Measurements from ENCODE around the gene CPN1. TPM values are rescaled to one million over a fixed set of nuclear protein-coding genes. Genes with fewer than 3 reads are reported as not detected.

Gene CPN1
- total and polyA plus RNA-seq, 9 of the 15 experiments (the other 6 are each of a cell fraction or from before 2014, with no cell fraction given), result 0.15 to 0.17 TPM; not detected in 7

GRCh38 chr10:99993701-99994689 lies 87.7 kb downstream of the CPN1 start (continued):
- TF ChIP-seq RCOR1 (IDR thresholded peaks at IDR 0.05; ENCODE audit: borderline replicate concordance in 1 of 2, low read depth in 2 of 2, low read length in 2 of 2), result peak in 1 of 2 experiments; percentile 88; a peak in 2 of 4 replicates
- no peak for TF ChIP-seq ZBTB1 (CRISPR knock-in tag; IDR thresholded peaks at IDR 0.05; ENCODE audit: borderline replicate concordance, low read depth)
- no peak for TF ChIP-seq ATF1 (CRISPR knock-in tag; IDR thresholded peaks at IDR 0.05)
- TF ChIP-seq ATF1 (tag; IDR thresholded peaks at IDR 0.05), result peak; percentile 95
- no peak for TF ChIP-seq ZKSCAN1 (IDR thresholded peaks at IDR 0.05; ENCODE audit: low read depth, low read length)
- no peak for TF ChIP-seq RNF219 (CRISPR knock-in tag; IDR thresholded peaks at IDR 0.05)
- TF ChIP-seq RBBP5 (IDR thresholded peaks at IDR 0.05; ENCODE audit: borderline replicate concordance, insufficient read depth, low read length, poor library complexity, severe bottlenecking), result no peak
- peak in 1 of 2 experiments; percentile 55; a peak in 1 of 4 replicates for TF ChIP-seq CSDE1 (IDR thresholded peaks at IDR 0.05)
- TF ChIP-seq JUN (IDR thresholded peaks at IDR 0.05; ENCODE audit: borderline replicate concordance, low read depth, low read length), result no peak
- no peak for TF ChIP-seq JUN (CRISPR knock-in tag; IDR thresholded peaks at IDR 0.05; ENCODE audit: borderline replicate concordance)
- 0 out of 4 replicates have a peak, but pooled peaks of 1 of the 2 experiments have one; percentile 10 for TF ChIP-seq NRF1 (conservative IDR thresholded peaks at IDR 0.05 in 1 of 2, IDR thresholded peaks at IDR 0.05 in 1 of 2)
- TF ChIP-seq KLF10 (CRISPR knock-in tag; IDR thresholded peaks at IDR 0.05), result no peak
- no peak for TF ChIP-seq NELFE (IDR thresholded peaks at IDR 0.05; ENCODE audit: insufficient read depth, insufficient read length)
- TF ChIP-seq ZBTB12 (CRISPR knock-in tag; IDR thresholded peaks at IDR 0.05), result peak; percentile 49; the same call in 1 of the 2 replicates
- TF ChIP-seq ZNF263 (CRISPR knock-in tag; IDR thresholded peaks at IDR 0.05; ENCODE audit: borderline replicate concordance), result no peak
- no peak for TF ChIP-seq U2AF1 (optimal IDR thresholded peaks at IDR 0.05; ENCODE audit: low read depth, low read length)
- TF ChIP-seq ZNF134 (CRISPR knock-in tag; conservative IDR thresholded peaks at IDR 0.05), result no peak
- no peak for TF ChIP-seq HDAC6 (IDR thresholded peaks at IDR 0.05; ENCODE audit: low read depth, low read length)
- TF ChIP-seq ASH1L (IDR thresholded peaks at IDR 0.05; ENCODE audit: borderline replicate concordance, low read depth, partially characterized antibody), result no peak
- no peak for TF ChIP-seq SMAD4 (CRISPR knock-in tag; conservative IDR thresholded peaks at IDR 0.05)
- TF ChIP-seq NBN (IDR thresholded peaks at IDR 0.05; ENCODE audit: low read depth), result no peak
- no peak for TF ChIP-seq ZBTB7A (IDR thresholded peaks at IDR 0.05; ENCODE audit: borderline replicate concordance, control insufficient read depth, low read depth, low read length)
- TF ChIP-seq KLF16 (IDR thresholded peaks at IDR 0.05), result no peak
- no peak for TF ChIP-seq ARNT (IDR thresholded peaks at IDR 0.05)
- TF ChIP-seq JUND (IDR thresholded peaks at IDR 0.05; ENCODE audit: borderline replicate concordance, low read depth, low read length), result peak; percentile 71
- peak; percentile 39; the same call in 1 of the 3 replicates for TF ChIP-seq JUND (tag; IDR thresholded peaks at IDR 0.05; ENCODE audit: borderline replicate concordance, low read depth, low read length)
- no peak for TF ChIP-seq PHB (CRISPR knock-in tag; IDR thresholded peaks at IDR 0.05)

All from K562 (cell line).